ENCODE results near the gene FOXB1.

Gene FOXB1

GRCh38 chr15:59998950-59999611, 5.0 kb upstream of the FOXB1 start:
- DNase-seq (ENCODE audit: low spot score), result no peak

GRCh38 chr15:59999612-60000112, 4.4 kb upstream of the FOXB1 start:
- DNase-seq (ENCODE audit: low spot score), result no peak

- DNase-seq (ENCODE audit: low spot score), result no peak
Observed at GRCh38 chr15:60000113-60000823, 3.8 kb upstream of the FOXB1 start.

- DNase-seq (ENCODE audit: low spot score), result no peak
Observed at GRCh38 chr15:60000824-60001609, 3.1 kb upstream of the FOXB1 start.

GRCh38 chr15:60001610-60002527, 2.2 kb upstream of the FOXB1 start:
- DNase-seq (ENCODE audit: low spot score), result no peak

- DNase-seq (ENCODE audit: low spot score), result no peak
Observed at GRCh38 chr15:60002528-60003218, 1.4 kb upstream of the FOXB1 start.

GRCh38 chr15:60003243-60004008, 685 bp upstream of the FOXB1 start:
- no peak for DNase-seq (ENCODE audit: low spot score)

- no peak for DNase-seq (ENCODE audit: low spot score)
Observed at GRCh38 chr15:60004846-60005351, 788 bp downstream of the FOXB1 start.

- no peak for DNase-seq (ENCODE audit: low spot score)
Observed at GRCh38 chr15:60005352-60006202, 1.5 kb downstream of the FOXB1 start.

- DNase-seq (ENCODE audit: low spot score), result no peak
Observed at GRCh38 chr15:60006203-60006862, 2.2 kb downstream of the FOXB1 start.

- no peak for DNase-seq (ENCODE audit: low spot score)
Observed at GRCh38 chr15:60006873-60007272, 2.8 kb downstream of the FOXB1 start.

GRCh38 chr15:60009124-60009960, 5.2 kb downstream of the FOXB1 start:
- DNase-seq (ENCODE audit: low spot score), result no peak

GRCh38 chr15:60009980-60010732, 6.0 kb downstream of the FOXB1 start:
- no peak for DNase-seq (ENCODE audit: low spot score)

GRCh38 chr15:60010858-60011257, 6.7 kb downstream of the FOXB1 start:
- DNase-seq (ENCODE audit: low spot score), result no peak

GRCh38 chr15:60012695-60013094, 8.6 kb downstream of the FOXB1 start:
- no peak for DNase-seq (ENCODE audit: low spot score)

- no peak for DNase-seq (ENCODE audit: low spot score)
Observed at GRCh38 chr15:60017538-60018520, 13.7 kb downstream of the FOXB1 start.

All from COLO829 (cell line).